OCI-LY1 (cell line): ENCODE data around the gene TMEM203.

ENCODE experiments used
- CTCF ChIP-seq: fragments of 200-600 bp; sonication (generic), shearing (Covaris generic); IDR thresholded peaks from 2 replicates; pipeline ENCODE4 v1.5.1; 2017; ENCODE audit warnings: mild to moderate bottlenecking, antibody characterized with exemption, low read length, moderate library complexity, mixed read lengths
- EZH2 ChIP-seq: fragments of 200-600 bp; sonication (generic), shearing (Covaris generic); IDR thresholded peaks from 2 replicates; pipeline ENCODE4 v1.8.0; 2017; ENCODE audit warnings: borderline replicate concordance, mixed run types, mild to moderate bottlenecking, antibody characterized with exemption, low read length, moderate library complexity, mixed read lengths

- no peak for TF ChIP-seq CTCF
- TF ChIP-seq EZH2 = no peak
Observed at GRCh38 chr9:137163365-137163715, 42.1 kb downstream of the TMEM203 start.
